Lower lobe of right lung (tissue), 2 donors: ENCODE data around the gene HS3ST6. TPM values are rescaled to one million over a fixed set of nuclear protein-coding genes. Genes with fewer than 3 reads are reported as not detected.
"Not testable (repeated sequence)": the region's sequence is repeated elsewhere in the genome, so short reads cannot be mapped to it uniquely, and the experiment has no call there.

ENCODE experiments used
- ATAC-seq, 2 donors: fragments of 200-7000 bp; cut with Tn5 transposase; one replicate each; pipeline ENCODE4 v1.9.1; 2020 to 2022; ENCODE audit warnings: mild to moderate bottlenecking in 2 of 2, moderate library complexity in 2 of 2
- DNase-seq: peaks from one replicate; pipeline ENCODE4 v3.0.0-alpha.2; 2020
- H3K27ac ChIP-seq: fragments of 200-600 bp; one replicate; pipeline ENCODE4 v1.8.0; 2022
- H3K27me3 ChIP-seq: fragments of 200-600 bp; one replicate; pipeline ENCODE4 v1.8.0; 2022; ENCODE audit warnings: low read depth
- H3K36me3 ChIP-seq: fragments of 200-600 bp; one replicate; pipeline ENCODE4 v1.8.0; 2022; ENCODE audit warnings: mild to moderate bottlenecking
- H3K4me1 ChIP-seq: fragments of 200-600 bp; one replicate; pipeline ENCODE4 v1.8.0; 2022
- H3K4me3 ChIP-seq: fragments of 200-600 bp; one replicate; pipeline ENCODE4 v1.8.0; 2022; ENCODE audit warnings: mild to moderate bottlenecking
- H3K9me3 ChIP-seq: fragments of 200-600 bp; one replicate; pipeline ENCODE4 v1.8.0; 2022
- intact Hi-C: fragments of 100-400 bp; cut with DNase I; formaldehyde crosslinking; loops from one replicate; pipeline ENCODE4 v1.11.0; 2022
- total RNA-seq: library from RNA; stranded (reverse); fragmentation: NEBNext Ultra II Directional; extraction: Animal tissue kit (Norgen Biotek cat#: 25700); gene quantifications from one replicate; pipeline ENCODE4 v1.2.1, GENCODE V29; 2021
- TF ChIP-seq, protein P1 (sequence below): fragments of 200-600 bp; IDR thresholded peaks from one replicate; pipeline ENCODE4 v1.8.0; 2022; ENCODE audit warnings: antibody characterized with exemption, mild to moderate bottlenecking
- donor health status: DM: no; HTN: yes; CAD: no; lungs with severe emphysema.

HS3ST6 gene
- total RNA-seq, 1 donor from 2014 or later = 1.3 TPM

DNA sequence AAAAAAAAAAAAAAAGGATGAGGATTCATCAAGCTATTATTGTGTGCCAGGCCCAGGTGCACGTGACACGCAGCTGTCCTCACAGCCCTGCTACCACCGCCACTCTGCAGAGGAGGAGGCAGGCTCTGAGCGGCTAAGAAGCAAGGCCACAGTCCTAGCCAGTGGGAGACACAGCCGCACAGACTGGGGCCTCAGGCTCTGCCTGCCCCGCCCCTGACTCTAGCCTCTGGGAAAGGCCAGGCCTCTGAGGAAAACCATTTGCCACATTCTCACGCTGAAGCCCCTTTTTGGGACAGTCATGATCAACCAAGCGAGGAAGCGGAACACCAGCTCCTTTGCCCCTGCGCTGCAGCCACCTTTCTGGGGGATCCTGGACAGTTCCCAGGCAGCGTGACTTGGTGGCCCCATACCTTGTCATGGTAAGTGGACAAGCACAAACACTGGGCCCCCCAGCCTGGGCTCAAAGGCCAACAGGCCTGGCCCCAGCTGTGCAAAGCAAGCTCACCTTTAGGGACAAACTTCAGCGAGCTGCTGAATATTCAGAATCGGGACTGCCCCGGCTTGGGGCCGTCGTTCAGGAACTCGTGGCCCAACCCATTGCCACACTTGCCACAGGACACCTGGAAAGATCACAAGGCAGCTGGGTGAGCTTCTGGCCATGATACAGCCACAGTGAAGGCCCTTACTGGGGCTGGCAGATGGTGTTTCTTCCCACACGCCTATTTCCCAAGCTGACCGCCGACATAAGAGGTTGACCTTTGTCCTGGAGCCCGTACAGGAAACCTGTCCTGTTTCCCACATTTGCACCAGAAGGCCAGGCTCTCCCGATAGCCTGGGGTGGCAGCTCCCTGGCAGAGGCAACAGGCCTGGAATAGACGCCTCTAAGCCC lies 22.3 kb upstream of the HS3ST6 start:
- H3K27me3 ChIP-seq = no peaks in the 10 kb centered on the region
- no peak for ATAC-seq
- TF ChIP-seq, protein P1, sequence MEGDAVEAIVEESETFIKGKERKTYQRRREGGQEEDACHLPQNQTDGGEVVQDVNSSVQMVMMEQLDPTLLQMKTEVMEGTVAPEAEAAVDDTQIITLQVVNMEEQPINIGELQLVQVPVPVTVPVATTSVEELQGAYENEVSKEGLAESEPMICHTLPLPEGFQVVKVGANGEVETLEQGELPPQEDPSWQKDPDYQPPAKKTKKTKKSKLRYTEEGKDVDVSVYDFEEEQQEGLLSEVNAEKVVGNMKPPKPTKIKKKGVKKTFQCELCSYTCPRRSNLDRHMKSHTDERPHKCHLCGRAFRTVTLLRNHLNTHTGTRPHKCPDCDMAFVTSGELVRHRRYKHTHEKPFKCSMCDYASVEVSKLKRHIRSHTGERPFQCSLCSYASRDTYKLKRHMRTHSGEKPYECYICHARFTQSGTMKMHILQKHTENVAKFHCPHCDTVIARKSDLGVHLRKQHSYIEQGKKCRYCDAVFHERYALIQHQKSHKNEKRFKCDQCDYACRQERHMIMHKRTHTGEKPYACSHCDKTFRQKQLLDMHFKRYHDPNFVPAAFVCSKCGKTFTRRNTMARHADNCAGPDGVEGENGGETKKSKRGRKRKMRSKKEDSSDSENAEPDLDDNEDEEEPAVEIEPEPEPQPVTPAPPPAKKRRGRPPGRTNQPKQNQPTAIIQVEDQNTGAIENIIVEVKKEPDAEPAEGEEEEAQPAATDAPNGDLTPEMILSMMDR = no peak
- DNase-seq = no peak
- H3K4me1 ChIP-seq = peaks cover 17% of the 10 kb centered on the region
- H3K9me3 ChIP-seq = no peaks in the 10 kb centered on the region
- peaks cover 41% of the 10 kb centered on the region for H3K36me3 ChIP-seq
- H3K4me3 ChIP-seq = peak overlapping the region; percentile 71
- H3K27ac ChIP-seq = no peak overlapping the region
- intact Hi-C loops = no loop called here

DNA sequence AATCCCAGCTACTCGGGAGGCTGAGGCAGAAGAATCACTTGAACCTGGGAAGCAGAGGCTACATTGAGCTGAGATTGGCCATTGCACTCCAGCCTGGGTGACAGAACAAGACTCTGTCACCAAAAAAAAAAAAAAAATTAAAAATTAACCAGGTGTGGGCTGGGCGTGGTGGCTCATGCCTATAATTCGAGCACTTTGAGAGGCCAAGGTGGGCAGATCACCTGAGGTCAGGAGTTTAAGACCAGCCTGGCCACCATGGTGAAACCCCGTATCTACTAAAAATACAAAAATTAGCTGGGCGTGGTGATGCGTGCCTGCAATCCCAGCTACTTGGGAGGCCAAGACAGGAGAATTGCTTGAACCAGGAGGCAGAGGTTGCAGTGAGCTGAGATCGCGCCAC lies 21.6 kb upstream of the HS3ST6 start:
- ATAC-seq, H3K9me3 ChIP-seq, H3K4me3 ChIP-seq, DNase-seq, intact Hi-C loops, H3K27ac ChIP-seq, H3K27me3 ChIP-seq: not testable (repeated sequence)
- Histone ChIP-seq H3K36me3 (peaks cover 41% of the 10 kb centered on the region), H3K4me1 (peaks cover 17% of the 10 kb centered on the region)

DNA sequence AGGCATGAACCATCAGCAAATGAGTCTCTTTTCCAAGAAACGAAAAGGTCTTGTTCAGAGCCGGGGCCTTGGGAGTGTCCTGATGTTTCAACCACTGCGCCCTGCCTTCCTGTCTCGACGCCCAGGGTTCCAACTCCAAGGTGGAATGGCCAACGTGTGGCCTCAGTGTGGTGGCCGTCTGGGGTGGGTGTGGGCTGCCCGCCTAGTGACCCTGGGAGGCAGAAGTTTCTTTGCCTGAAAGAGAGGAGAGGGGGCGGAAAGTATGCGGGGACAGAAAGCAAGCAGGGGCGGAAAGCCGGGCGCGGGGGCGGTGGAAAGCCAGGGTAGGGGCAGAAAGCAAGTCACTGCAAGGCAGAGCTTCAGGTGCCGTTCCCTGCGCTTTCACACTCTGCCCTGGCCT lies 20.7 kb upstream of the HS3ST6 start:
- intact Hi-C loops = no loop called here
- H3K27ac ChIP-seq = peak overlapping the region; percentile 49
- no peaks in the 10 kb centered on the region for H3K27me3 ChIP-seq
- TF ChIP-seq, protein P1 = no peak
- peaks cover 17% of the 10 kb centered on the region for H3K4me1 ChIP-seq
- H3K9me3 ChIP-seq = no peaks in the 10 kb centered on the region
- no peak for DNase-seq
- no peak for ATAC-seq
- H3K4me3 ChIP-seq = no peak overlapping the region
- H3K36me3 ChIP-seq = peaks cover 41% of the 10 kb centered on the region

DNA sequence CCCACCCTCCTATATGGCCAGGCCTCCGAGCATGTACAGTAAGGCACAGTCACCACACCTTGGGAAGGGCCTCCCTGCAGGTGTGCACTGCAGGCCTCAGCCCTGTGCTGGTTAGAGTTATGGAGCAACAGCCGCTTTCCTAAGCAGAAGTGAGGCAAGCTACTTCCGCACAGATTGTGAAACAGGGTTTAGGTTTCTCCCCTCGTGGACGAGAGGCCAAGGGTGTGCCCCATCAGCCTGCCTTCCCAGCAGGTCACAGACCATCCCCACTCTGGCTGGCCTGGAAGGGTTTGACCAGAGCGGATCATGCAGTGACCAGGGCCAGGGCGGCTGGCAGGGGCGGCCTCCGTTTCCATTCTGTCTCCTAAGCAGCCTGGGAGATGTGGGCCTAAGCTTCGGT lies 20.1 kb upstream of the HS3ST6 start:
- Histone ChIP-seq H3K36me3 (peaks cover 41% of the 10 kb centered on the region), H3K4me3 (no peak overlapping the region), H3K27ac (peak overlapping the region; percentile 49), H3K4me1 (peaks cover 17% of the 10 kb centered on the region), H3K9me3 (no peaks in the 10 kb centered on the region), H3K27me3 (no peaks in the 10 kb centered on the region)
- TF ChIP-seq, protein P1 = no peak
- intact Hi-C loops = no loop called here
- DNase-seq (peak; percentile 73), ATAC-seq (no peak)

DNA sequence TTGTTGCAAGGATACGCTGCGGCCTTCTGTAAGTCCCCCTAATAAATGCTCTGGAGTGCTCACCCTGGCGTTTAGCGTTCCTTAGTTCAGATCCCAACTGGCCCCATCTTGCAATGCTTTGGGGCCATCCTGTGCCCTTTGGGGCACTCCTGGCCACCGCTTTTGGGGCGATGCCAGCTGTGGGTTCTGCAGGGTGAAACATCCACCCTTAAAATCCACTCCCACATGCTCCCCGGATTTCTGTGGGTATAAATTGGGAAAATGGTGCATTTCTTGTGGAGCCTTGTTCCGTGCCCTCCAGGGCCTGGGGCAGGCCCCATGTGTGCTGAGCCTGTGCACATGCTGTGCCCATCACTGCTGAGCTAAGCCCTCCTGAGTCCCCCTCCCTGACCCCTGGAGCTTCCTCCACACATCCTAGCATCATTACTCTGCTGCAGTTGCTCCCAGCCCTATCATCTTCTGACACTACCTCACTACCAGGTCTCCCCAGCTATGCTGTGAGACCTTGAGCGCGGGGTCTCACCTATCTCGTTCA lies 18.8 kb upstream of the HS3ST6 start:
- Histone ChIP-seq H3K36me3 (peaks cover 41% of the 10 kb centered on the region), H3K27me3 (peaks cover 8% of the 10 kb centered on the region), H3K4me3 (no peak overlapping the region), H3K9me3 (no peaks in the 10 kb centered on the region), H3K4me1 (peaks cover 11% of the 10 kb centered on the region), H3K27ac (no peak overlapping the region)
- ATAC-seq = no peak
- intact Hi-C loops = no loop called here
- TF ChIP-seq, protein P1 = no peak
- DNase-seq = no peak

DNA sequence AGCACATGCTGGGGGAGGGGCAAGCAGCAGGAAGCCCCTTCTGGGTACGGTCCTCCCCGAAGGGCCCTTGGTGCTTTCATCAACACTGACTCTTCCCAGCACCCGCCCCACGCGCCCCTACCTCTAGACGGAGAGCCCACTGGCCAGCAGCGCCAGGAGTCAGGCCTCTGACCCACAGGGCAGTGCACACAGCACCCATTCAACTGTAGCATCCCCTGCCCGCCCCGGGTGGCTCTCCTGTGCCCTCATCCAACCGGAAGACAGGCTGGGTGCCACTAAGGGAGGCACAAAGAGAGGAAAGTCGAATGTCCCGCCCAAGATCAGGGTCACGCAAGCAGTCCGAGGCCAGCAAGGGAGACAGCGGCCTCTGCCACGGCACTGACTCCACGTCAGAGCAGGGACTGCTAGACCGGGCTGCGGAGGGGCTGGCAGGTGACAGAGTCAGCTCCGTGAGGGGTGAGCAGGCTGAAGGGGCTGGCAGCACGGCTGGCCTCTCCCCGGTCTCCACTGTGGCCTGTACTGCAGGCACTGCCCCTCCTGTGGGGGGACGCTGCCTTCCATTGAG lies 15.0 kb upstream of the HS3ST6 start:
- no peak overlapping the region for H3K4me3 ChIP-seq
- ATAC-seq = no peak
- no peaks in the 10 kb centered on the region for H3K9me3 ChIP-seq
- H3K27ac ChIP-seq = no peak overlapping the region
- TF ChIP-seq, protein P1 = no peak
- peaks cover 8% of the 10 kb centered on the region for H3K27me3 ChIP-seq
- intact Hi-C loops = no loop called here
- H3K4me1 ChIP-seq = peaks cover 6% of the 10 kb centered on the region
- DNase-seq = no peak
- peaks cover 14% of the 10 kb centered on the region for H3K36me3 ChIP-seq
